Activated CD8-positive, alpha-beta memory T cell treated with anti-CD3 and anti-CD28 coated beads for 36 hours (primary cell): ENCODE measurements around the gene AARS1. TPM values are rescaled to one million over a fixed set of nuclear protein-coding genes. Genes with fewer than 3 reads are reported as not detected.

Source experiments
- total RNA-seq, 2 experiments: library from RNA; stranded (reverse); gene quantifications; one replicate each; pipeline ENCODE4 v1.2.3, GENCODE V29; 2021

Gene AARS1
- total RNA-seq, 2 experiments from 2014 or later, result 162 to 164 TPM

Other genes with a start within 250 kb of the AARS1 start
- 10 to 100 TPM; 21.8 to 23.3 TPM for gene PDPR, start 175.2 kb downstream of the AARS1 start, total RNA-seq
- gene CLEC18C, start 115.7 kb downstream of the AARS1 start, total RNA-seq, result under 1 TPM in 1 of 2 experiments, not detected in 1; 0.23 TPM
- gene EXOSC6, start 37.6 kb downstream of the AARS1 start, total RNA-seq, result 10 to 100 TPM; 38.7 to 39.4 TPM
- gene DDX19B, start 9.7 kb upstream of the AARS1 start, total RNA-seq, result 10 to 100 TPM; 36.2 to 38.1 TPM
- gene DDX19A, start 57.4 kb upstream of the AARS1 start, total RNA-seq, result 10 to 100 TPM; 67.3 to 67.5 TPM
- gene ST3GAL2, start 149.6 kb upstream of the AARS1 start, total RNA-seq, result 10 to 100 TPM; 25.8 to 26.1 TPM
- 10 to 100 TPM; 14.5 TPM for gene FCSK, start 165.1 kb upstream of the AARS1 start, total RNA-seq
- gene COG4, start 234.0 kb upstream of the AARS1 start, total RNA-seq, result 10 to 100 TPM; 39.4 to 44.2 TPM
- 100 to 1,000 TPM; 611 to 626 TPM for gene SF3B3, start 234.3 kb upstream of the AARS1 start, total RNA-seq